ENCODE results near the gene CUBN. TPM values are rescaled to one million over a fixed set of nuclear protein-coding genes. Genes with fewer than 3 reads are reported as not detected.

CUBN gene
- polyA plus RNA-seq, 4 donors, result 100 to 272 (median 187) TPM

- no peak for DNase-seq (ENCODE audit: low read depth in 4 of 4, low spot score in 2 of 4)
Measured at GRCh38 chr10:16941067-16941466, 188.5 kb downstream of the CUBN start.

- no peak for DNase-seq (ENCODE audit: low read depth in 4 of 4, low spot score in 2 of 4)
Measured at GRCh38 chr10:16938952-16939351, 190.7 kb downstream of the CUBN start.

- no peak for DNase-seq (ENCODE audit: low read depth in 4 of 4, low spot score in 2 of 4)
Measured at GRCh38 chr10:16934461-16934860, 195.2 kb downstream of the CUBN start.

GRCh38 chr10:16933783-16934182, 195.8 kb downstream of the CUBN start:
- peak in 1 of 4 donors; percentile 53 for DNase-seq (ENCODE audit: low read depth in 4 of 4, low spot score in 2 of 4)

GRCh38 chr10:16931930-16932329, 197.7 kb downstream of the CUBN start:
- DNase-seq (ENCODE audit: low read depth in 4 of 4, low spot score in 2 of 4), result no peak

GRCh38 chr10:16930540-16930939, 199.1 kb downstream of the CUBN start:
- no peak for DNase-seq (ENCODE audit: low read depth in 4 of 4, low spot score in 2 of 4)

GRCh38 chr10:16929069-16929468, 200.5 kb downstream of the CUBN start:
- no peak for DNase-seq (ENCODE audit: low read depth in 4 of 4, low spot score in 2 of 4)

GRCh38 chr10:16927546-16927945, 202.1 kb downstream of the CUBN start:
- DNase-seq (ENCODE audit: low read depth in 4 of 4, low spot score in 2 of 4), result no peak

- no peak for DNase-seq (ENCODE audit: low read depth in 4 of 4, low spot score in 2 of 4)
Measured at GRCh38 chr10:16923726-16924125, 205.9 kb downstream of the CUBN start.

GRCh38 chr10:16923309-16923708, 206.3 kb downstream of the CUBN start:
- no peak for DNase-seq (ENCODE audit: low read depth in 4 of 4, low spot score in 2 of 4)

- DNase-seq (ENCODE audit: low read depth in 4 of 4, low spot score in 2 of 4), result no peak
Measured at GRCh38 chr10:16919121-16919982, 210.3 kb downstream of the CUBN start.

- DNase-seq (ENCODE audit: low read depth in 4 of 4, low spot score in 2 of 4), result no peak
Measured at GRCh38 chr10:16916496-16916895, 213.1 kb downstream of the CUBN start.

- DNase-seq (ENCODE audit: low read depth in 4 of 4, low spot score in 2 of 4), result no peak
Measured at GRCh38 chr10:16915300-16915699, 214.3 kb downstream of the CUBN start.

GRCh38 chr10:16913266-16913665, 216.3 kb downstream of the CUBN start:
- DNase-seq (ENCODE audit: low read depth in 4 of 4, low spot score in 2 of 4), result no peak

GRCh38 chr10:16910793-16911164, 218.8 kb downstream of the CUBN start:
- DNase-seq (ENCODE audit: low read depth in 4 of 4, low spot score in 2 of 4), result no peak

GRCh38 chr10:16909961-16910792, 219.4 kb downstream of the CUBN start:
- DNase-seq (ENCODE audit: low read depth in 4 of 4, low spot score in 2 of 4), result no peak

- DNase-seq (ENCODE audit: low read depth in 4 of 4, low spot score in 2 of 4), result no peak
Measured at GRCh38 chr10:16909271-16909767, 220.3 kb downstream of the CUBN start.

GRCh38 chr10:16907687-16908086, 221.9 kb downstream of the CUBN start:
- DNase-seq (ENCODE audit: low read depth in 4 of 4, low spot score in 2 of 4), result no peak

- no peak for DNase-seq (ENCODE audit: low read depth in 4 of 4, low spot score in 2 of 4)
Measured at GRCh38 chr10:16905320-16905719, 224.3 kb downstream of the CUBN start.

GRCh38 chr10:16904639-16905061, 225.0 kb downstream of the CUBN start:
- DNase-seq (ENCODE audit: low read depth in 4 of 4, low spot score in 2 of 4), result no peak

- no peak for DNase-seq (ENCODE audit: low read depth in 4 of 4, low spot score in 2 of 4)
Measured at GRCh38 chr10:16904049-16904448, 225.6 kb downstream of the CUBN start.

Measured in left renal cortex interstitium (tissue), 4 donors.